Mucosa of descending colon (tissue), 3 donors: ENCODE results near the gene CCR9. TPM values are rescaled to one million over a fixed set of nuclear protein-coding genes. Genes with fewer than 3 reads are reported as not detected.

Experiments
- ATAC-seq: fragments of 200-7000 bp; cut with Tn5 transposase; one replicate; pipeline ENCODE4 v1.9.1; 2020; ENCODE audit warnings: mild to moderate bottlenecking, moderate library complexity
- DNase-seq, 3 donors: peaks; one replicate each; pipeline ENCODE4 v3.0.0-alpha.2; 2020
- H3K36me3 ChIP-seq: fragments of 200-600 bp; one replicate; pipeline ENCODE4 v1.8.0; 2021; ENCODE audit warnings: low read depth, mild to moderate bottlenecking
- H3K4me1 ChIP-seq: fragments of 200-600 bp; one replicate; pipeline ENCODE4 v1.8.0; 2021; ENCODE audit warnings: low read depth, mild to moderate bottlenecking
- H3K4me3 ChIP-seq: fragments of 200-600 bp; one replicate; pipeline ENCODE4 v1.8.0; 2021; ENCODE audit warnings: mild to moderate bottlenecking
- H3K9me3 ChIP-seq: fragments of 200-600 bp; one replicate; pipeline ENCODE4 v1.8.0; 2021; ENCODE audit warnings: mild to moderate bottlenecking
- intact Hi-C, 2 donors: fragments of 100-400 bp; cut with DNase I in 1 of 2; cut with micrococcal nuclease in 1 of 2; formaldehyde crosslinking; loops; one replicate each; pipeline versions ENCODE4 v1.11.0 to v1.11.1; 2022; cut with DNase I, micrococcal nuclease
- long read RNA-seq, 2 donors: library from polyadenylated mRNA; unstranded; transcript quantifications; one replicate each; pipeline ENCODE4 v2.0.0, GENCODE V29; 2019 to 2021
- total RNA-seq, 3 donors: library from RNA; stranded (reverse); fragmentation: NEBNext Ultra II Directional in 2 of 3; extraction: Animal tissue kit (Norgen Biotek cat#: 25700) in 2 of 3; gene quantifications; one replicate each; pipeline versions ENCODE4 v1.2.1 to v1.2.4, GENCODE V29; 2021 to 2023
- TF ChIP-seq, protein P1 (sequence below): fragments of 200-600 bp; IDR thresholded peaks from one replicate; pipeline ENCODE4 v1.8.0; 2022; ENCODE audit warnings: antibody characterized with exemption, mild to moderate bottlenecking
- donor health status: DM: no; HTN: no; CAD: no; lungs with moderate emphysema.
- donor health status: DM: no; HTN: no; CAD: no.
- donor health status: DM: no; HTN: yes; CAD: no.

CCR9 gene, protein sequence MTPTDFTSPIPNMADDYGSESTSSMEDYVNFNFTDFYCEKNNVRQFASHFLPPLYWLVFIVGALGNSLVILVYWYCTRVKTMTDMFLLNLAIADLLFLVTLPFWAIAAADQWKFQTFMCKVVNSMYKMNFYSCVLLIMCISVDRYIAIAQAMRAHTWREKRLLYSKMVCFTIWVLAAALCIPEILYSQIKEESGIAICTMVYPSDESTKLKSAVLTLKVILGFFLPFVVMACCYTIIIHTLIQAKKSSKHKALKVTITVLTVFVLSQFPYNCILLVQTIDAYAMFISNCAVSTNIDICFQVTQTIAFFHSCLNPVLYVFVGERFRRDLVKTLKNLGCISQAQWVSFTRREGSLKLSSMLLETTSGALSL
- under 1 TPM in 2 of 3 donors, not detected in 1; 0.12 to 0.22 TPM for total RNA-seq
- long read RNA-seq, donor 1, partial matches to known transcripts, result 0 of 2 reads
- long read RNA-seq, donor 1, other reads (novel, unspliced or antisense), result 0 of 2 reads
- long read RNA-seq, donor 2, result 0 reads

DNA sequence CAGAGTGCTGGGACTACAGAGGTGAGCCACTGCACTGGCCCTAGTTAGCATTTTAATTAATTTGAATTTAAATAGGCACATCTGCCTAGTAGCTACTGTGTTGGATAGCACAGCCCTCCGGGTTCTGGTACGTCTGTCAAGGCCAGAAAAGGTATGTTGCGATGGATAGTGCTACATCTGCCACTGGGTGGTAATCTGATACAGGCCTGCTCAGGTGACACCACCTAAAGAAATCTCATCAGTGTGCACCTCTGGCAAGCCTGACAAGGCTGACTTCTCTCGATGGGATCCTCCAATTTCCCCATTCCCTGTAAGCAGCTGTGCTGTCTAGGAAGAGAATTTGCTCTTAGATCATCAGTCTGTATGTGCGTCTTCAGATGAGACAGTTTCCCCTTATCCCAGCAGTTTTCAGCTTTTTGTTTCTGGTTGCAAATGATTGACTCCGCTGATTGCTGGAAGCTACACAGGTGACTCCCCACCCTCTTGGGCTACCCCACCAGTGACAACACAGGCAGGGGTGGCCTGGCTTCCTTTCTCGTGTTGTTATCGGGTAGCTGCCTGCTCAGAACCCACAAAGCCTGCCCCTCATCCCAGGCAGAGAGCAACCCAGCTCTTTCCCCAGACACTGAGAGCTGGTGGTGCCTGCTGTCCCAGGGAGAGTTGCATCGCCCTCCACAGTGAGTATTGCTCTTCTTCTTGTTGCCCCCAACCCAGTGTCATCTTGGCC lies at the start of gene CCR9:
Gene CCR9 (plus strand): TSS at position 565 of the 727 bp plus-strand sequence. CDS start 8,391 bp downstream, outside the sequence.
- TF ChIP-seq, protein P1, sequence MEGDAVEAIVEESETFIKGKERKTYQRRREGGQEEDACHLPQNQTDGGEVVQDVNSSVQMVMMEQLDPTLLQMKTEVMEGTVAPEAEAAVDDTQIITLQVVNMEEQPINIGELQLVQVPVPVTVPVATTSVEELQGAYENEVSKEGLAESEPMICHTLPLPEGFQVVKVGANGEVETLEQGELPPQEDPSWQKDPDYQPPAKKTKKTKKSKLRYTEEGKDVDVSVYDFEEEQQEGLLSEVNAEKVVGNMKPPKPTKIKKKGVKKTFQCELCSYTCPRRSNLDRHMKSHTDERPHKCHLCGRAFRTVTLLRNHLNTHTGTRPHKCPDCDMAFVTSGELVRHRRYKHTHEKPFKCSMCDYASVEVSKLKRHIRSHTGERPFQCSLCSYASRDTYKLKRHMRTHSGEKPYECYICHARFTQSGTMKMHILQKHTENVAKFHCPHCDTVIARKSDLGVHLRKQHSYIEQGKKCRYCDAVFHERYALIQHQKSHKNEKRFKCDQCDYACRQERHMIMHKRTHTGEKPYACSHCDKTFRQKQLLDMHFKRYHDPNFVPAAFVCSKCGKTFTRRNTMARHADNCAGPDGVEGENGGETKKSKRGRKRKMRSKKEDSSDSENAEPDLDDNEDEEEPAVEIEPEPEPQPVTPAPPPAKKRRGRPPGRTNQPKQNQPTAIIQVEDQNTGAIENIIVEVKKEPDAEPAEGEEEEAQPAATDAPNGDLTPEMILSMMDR, result no peak
- DNase-seq (no peak), ATAC-seq (no peak)
- Histone ChIP-seq H3K4me1 (no peaks in the 10 kb centered on the region), H3K36me3 (no peaks in the 10 kb centered on the region), H3K9me3 (no peaks in the 10 kb centered on the region), H3K4me3 (no peak within 1 kb of the TSS)
- intact Hi-C loops, result no loop called here

DNA sequence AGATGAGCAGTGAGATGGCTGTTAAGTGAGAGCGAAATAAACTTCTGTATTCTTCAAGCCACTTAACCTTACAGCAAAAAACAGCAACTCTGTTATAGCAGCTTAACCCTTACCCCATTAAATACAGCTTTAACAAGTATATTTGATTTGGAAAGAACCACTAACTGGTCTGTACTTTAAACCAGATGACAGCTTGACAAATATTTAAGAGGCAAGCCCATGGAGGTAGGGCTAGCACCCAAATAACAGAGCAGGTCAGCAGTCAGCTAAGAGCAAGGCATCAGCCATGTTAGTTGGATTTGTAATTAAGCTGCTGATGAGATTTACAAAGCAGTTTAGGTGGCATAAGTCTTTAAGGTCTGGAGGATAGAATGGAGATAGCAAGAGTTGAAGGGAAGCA lies 47.9 kb upstream of the CCR9 start:
- H3K4me1 ChIP-seq, result peaks cover 9% of the 10 kb centered on the region
- intact Hi-C loops, result no loop called here
- no peaks in the 10 kb centered on the region for H3K9me3 ChIP-seq
- ATAC-seq (no peak), DNase-seq (no peak)
- no peak overlapping the region for H3K4me3 ChIP-seq
- TF ChIP-seq, protein P1, result no peak
- no peaks in the 10 kb centered on the region for H3K36me3 ChIP-seq

- H3K4me3 ChIP-seq, result peak overlapping the region; percentile 84
- H3K36me3 ChIP-seq, result no peaks in the 10 kb centered on the region
- peak in 2 of 3 donors; percentile 30 to 52 for DNase-seq
- TF ChIP-seq, protein P1, result no peak
- H3K9me3 ChIP-seq, result no peaks in the 10 kb centered on the region
- intact Hi-C loops, result no loop called here
- peaks cover 9% of the 10 kb centered on the region for H3K4me1 ChIP-seq
- ATAC-seq, result peak; percentile 68
These were observed 45.0 kb upstream of the CCR9 start for GRCh38 chr3:45841420-45841756.

DNA sequence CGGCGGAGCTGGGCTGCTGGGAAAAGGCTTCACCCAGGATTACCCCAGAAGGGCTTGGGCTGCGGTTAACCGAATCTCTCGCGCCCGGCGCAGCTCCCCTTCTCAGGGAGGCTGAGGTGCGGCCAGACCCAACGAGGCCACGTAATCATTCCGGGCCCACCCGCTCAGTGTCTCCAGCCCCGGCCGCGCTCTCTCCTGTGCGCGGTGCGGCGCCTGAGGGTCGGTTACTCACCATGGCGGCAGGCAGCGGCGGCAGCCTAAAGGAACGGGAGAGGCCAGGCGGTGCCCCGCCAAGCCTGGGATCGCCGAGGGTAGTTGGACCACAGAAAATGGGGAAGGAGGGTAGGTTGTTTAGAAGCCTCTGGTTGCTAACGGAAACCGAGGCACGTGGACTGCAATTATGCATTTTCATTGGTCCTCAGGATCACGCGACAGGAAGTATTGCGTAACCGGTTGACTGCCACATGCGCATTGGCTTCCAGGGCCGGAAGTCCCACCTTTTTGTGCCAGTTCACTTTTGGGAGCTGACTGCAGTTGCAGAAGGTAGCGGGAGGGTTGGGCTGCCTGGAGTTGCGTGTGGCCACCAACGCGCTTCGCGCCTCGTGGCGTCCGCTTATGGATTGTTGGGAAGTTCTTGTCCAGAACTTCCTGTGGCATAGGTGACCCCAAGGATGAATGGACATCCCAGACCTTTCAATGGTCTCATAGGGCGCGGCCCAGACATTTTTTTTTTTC lies 44.4 kb upstream of the CCR9 start, which contains the start of gene LZTFL1:
Gene LZTFL1 (minus strand): TSS at position 363 of the 735 bp plus-strand sequence. CDS start 128 bp downstream, at position 235.
- intact Hi-C loops, result no loop called here
- Histone ChIP-seq H3K9me3 (no peaks in the 10 kb centered on the region), H3K36me3 (no peaks in the 10 kb centered on the region), H3K4me1 (peaks cover 9% of the 10 kb centered on the region), H3K4me3 (peak within 1 kb of the TSS; percentile 84)
- TF ChIP-seq, protein P1, result no peak
- ATAC-seq (peak; percentile 99), DNase-seq (peak; percentile 89 to 97 (median 91))

GRCh38 chr3:45842851-45843625 lies 43.3 kb upstream of the CCR9 start:
- no peaks in the 10 kb centered on the region for H3K36me3 ChIP-seq
- intact Hi-C loops, result no loop called here
- no peak for ATAC-seq
- no peaks in the 10 kb centered on the region for H3K9me3 ChIP-seq
- TF ChIP-seq, protein P1, result no peak
- peaks cover 9% of the 10 kb centered on the region for H3K4me1 ChIP-seq
- no peak overlapping the region for H3K4me3 ChIP-seq
- no peak for DNase-seq
